SH-SY5Y (cell line): ENCODE results near the gene KRT9.

Experiments
- GATA2 ChIP-seq: IDR thresholded peaks from 2 replicates; pipeline ENCODE4 v1.6.1; 2011; ENCODE audit warnings: mild to moderate bottlenecking, low read depth, low read length
- GATA3 ChIP-seq: IDR thresholded peaks from 2 replicates; pipeline ENCODE4 v1.6.1; 2011; ENCODE audit warnings: low read depth, mild to moderate bottlenecking, low read length, moderate library complexity

- TF ChIP-seq GATA3 (no peak), GATA2 (no peak)
Measured at GRCh38 chr17:41579484-41580243, 7.8 kb upstream of the KRT9 start.
